ENCODE results near the gene PML.

Gene PML

DNA sequence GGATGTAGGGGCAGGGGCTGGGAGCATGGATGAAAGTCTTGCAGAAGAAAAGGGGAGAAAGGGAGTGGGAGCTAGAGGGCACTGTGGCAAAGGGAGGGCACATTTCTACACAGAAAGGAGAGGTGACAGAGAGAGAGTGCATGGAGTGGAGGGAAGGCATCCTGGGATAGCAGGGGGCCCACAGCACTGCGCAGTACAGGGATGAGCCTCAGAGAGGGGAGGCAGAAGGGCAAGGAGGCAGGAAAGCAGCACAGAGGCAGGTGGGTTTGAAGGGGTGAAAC lies 7.8 kb upstream of the PML start:
- no peak for DNase-seq

DNA sequence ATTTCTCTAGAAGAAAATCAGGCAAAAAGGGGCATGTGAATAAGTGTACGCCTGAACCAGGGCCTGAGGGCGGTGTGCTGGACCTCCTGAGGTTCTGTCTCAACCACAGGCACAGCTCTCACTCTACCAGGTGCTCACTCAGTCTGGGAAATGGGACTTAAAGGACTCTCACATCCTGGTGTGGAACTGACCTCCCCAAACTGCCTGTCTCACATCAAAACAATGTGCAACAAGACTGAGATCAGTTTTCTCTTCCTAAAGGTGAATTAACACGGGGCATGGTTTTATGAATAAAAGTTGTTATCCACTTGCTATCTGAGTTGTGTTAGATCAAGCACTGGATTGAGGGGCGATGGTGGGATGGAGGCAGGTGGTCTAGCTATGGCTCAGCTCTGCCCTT lies 7.3 kb upstream of the PML start:
- DNase-seq, result no peak

DNA sequence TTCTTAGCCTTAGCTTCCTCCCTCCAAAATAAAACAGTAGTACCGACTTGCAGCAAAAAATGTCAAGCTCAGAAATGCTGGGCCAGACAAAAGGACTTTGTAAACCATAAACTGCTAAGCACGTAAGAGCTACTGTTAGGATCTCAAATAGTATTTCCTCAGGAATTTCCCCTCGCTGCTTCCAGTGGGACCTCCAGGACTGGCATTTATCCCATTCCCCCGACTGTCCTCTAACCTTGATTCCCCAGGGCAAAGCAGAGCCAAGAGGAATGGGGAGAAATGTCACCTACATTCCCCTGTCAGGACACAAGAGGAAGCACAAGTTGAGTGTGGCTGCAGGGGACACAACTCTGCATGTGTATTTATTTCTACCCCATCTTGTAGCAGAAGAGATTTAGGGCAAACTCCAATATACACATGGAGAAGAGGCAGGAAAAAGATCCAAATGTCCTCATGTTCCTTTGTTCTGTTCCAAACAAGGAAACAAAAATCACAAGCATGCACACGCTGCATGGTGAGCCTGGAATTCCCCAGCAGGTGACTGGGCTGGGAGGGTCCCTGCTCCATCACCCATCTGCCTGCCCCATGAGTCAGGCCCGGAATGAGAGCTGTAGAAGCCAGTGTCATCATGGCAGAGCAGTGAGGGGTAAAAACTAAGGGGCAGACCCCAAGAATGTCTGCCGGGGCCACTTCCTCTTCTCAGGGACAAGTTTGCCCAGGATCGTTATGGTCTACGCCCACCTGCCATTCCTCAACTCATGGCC lies 6.7 kb upstream of the PML start:
- no peak for DNase-seq

DNA sequence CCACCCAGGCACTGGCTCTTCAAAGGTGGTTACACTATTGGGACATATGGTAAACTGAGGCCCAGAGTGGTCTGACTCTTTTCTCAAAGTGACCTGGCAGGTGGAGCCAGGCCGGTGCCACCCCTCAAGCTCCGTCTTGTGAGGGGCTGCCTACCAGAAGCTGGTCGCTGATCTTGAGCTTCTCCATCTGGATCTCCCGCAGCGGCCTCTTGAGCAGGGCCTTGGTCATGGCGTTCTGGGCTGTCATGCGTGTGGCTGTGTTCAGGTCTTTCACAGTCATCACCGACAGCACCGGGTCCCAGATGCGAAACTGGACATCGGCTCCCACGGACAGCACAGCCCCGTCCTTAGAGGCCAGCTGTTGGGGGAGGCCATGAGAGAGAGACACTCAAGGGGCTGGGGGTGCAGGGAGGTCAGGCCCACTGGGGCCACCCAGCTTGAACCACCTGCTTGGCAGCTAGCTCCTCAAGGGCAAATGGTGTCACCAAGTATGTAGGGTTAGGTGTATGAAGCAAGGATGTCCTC lies 6.0 kb upstream of the PML start:
- no peak for DNase-seq

DNA sequence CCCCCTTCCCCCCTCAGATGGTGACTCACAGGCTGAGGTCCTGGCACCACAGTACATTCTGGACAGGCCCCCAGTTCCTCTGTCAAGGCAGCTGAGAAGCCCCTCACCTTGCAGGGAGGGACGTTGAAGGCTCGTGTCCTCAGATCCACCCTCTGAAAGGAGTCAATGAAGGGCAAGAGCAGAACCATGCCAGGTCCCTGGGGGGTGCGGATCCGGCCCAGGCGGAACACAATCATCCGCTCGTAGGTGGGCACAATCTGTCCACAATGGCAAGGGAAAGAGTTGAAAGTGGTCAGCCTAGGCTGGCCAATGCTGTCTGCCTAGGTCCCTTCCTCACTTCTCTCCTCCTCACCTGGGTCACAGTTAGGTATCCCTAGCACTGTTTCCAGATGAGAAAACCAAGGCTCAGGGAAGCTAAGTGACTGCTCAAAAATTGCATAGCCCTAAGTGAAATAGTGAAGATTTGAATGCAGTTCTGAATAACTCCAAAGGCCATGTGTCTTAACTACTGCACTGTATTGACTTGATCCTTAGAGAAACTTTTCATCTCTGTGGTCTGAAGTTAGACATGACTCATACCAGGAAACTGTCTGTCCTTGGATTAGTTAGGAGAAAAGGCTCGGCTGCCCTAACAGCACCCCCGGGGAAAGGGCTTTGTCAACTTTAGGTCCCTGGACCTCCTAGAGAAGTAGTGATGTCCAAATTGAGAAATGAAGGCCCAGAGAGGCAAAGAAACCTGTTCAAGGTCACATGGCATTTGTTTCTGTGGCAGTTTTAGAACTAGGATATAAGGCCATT lies 5.3 kb upstream of the PML start:
- no peak for DNase-seq

DNA sequence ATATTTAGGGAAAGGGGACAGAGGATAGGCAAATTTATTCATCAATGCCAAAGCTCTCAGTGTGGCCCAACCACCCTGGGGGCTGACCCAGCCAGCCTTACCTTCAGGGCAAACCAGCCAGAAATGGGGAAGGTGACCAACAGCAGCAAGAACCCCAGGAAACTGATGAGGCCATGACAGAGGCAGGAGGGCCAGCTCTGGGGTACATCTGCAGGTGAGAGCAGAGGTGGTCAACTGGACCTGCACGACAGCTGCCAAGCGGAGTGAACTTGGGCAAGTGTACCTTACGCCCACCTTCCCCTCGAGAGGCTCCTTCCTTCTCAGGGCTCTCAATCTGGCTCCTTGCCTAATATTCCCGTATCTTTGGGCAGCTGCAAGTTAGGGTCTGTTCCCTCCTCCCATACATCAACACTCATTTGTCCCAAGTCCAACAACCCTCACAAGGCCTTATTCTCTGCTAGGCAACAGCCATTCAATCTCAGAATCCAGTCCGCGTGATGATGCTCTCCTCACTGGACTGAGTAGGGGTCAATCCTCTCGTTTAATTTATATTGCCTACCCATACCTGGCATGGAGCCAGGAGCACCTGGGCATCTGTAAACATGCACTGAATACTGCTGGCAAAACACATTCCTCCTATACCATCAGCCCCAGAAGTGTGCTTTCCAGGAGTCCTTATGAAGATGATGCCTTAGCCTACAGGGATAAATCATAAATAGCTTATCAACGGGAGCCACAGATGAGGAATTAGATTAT lies 4.1 kb upstream of the PML start:
- DNase-seq, result no peak

DNA sequence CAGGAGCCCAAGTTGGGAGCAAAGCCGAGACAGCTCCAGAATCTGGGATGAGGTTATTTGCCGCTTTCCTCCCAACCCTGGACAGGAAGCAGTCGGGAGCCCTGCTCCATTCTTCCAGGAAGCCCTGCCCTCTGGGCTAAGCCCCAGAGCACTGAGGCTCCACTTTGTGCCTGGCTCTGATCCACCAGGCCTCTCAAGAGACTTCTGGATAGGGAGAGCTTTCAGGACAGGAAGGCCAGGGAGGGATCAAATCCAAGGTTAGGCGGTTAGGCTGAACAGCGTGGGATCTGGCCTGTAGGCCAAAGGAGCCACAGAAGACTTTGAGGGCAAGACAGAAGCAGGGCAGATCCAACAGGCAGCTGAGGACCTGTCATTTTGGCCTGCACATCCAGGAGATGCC lies 3.3 kb upstream of the PML start:
- no peak for DNase-seq

DNA sequence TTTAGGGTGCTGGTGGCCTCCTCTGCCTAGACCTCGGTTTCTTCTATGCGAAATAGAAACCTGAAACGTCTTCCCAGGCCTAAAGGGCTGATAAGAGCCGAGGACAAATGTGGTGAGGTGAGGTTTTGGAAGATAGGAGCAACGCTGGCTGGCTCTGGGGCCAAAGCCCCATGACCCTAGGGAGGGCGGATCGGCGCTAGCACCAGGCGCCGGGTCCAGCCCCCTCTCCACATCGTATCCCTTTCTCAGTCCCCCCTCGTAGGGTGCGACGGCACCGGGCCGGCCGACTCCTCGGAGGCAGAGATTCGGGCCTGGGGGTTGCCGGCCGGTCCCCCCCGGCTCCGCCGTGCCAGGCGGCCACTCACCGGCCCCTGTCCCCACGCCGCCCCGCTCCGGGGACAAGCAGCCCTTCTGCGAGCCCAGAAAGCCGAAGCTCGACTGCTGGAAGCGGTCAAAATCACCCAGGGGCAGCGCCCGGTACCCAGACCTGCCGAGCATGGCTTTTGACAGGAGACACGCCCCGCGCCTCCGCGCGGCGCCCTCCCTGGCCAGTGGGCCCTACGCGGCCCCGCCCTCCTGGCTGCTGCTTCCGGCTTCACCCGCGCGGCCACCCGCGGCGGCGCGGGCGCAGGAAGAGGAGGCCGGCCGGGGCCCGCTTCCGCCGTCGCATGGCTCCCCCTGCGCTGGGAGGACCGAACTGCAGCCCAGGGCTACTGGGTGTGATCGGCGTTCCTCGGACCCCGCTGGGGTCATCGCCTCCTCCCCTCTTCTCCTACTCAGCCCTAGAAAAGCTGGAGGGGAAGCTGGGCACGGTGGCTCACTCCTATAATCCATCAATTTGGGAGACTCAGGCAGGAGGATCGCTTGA lies 2.6 kb upstream of the PML start, which contains the start of gene STOML1:
Gene STOML1, minus strand, starts transcription at position 570 of the 868 bp plus-strand sequence. Its CDS starts 72 bp downstream, at position 498.
- DNase-seq, result peak; percentile 96 to 97

DNA sequence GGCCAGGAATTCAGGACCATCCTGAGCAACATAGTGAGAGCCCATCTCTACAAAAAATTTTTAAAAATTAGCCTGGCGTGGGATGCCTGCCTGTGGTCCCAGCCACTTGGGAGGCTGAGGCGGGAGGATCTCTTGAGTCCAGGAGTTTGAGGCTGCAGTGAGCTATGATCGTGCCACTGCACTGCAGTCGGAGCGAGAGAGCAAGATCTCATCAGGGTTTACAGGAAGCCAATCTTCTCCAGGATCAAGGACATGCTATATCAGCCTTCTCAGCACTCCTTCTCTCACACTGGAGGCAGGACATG lies 2.0 kb upstream of the PML start:
- DNase-seq, result no peak

DNA sequence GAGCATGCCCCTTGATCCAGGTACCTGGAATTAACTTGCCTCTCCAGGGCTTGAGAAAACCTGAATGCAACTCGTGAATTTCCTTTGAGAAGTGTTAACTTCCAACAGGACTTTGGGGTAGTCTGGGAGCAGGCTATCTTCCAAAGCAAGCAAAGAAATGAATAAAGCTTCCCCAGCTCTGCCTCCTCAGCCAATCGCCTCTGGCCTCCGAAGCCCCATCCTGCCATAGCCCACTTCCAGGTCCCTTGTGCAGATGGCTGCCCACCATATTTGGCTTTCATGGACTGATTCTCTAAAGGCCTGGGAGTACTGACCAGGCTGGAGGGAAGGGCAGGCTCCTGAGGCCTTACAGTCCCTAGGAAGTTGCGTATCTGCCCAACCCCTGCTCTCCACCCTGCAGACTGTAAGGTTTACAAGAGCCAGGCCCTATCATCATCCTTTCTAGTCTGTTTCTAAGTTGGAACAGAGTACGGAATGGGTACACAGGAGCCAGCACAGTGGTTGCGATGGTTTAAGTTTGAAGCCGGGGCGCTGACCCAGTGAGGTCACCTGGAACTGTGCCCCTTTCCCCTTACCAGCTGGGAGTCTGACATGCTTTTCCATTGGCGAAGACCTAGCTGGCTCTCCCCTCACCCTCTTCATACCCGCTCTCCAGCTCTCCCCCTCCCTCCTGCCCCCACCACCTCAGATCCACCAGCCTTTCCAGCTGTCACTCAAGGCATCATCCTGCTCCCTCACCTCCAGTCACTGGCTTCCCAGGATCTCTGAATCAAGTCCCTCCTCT lies 1.1 kb upstream of the PML start:
- DNase-seq, result no peak

DNA sequence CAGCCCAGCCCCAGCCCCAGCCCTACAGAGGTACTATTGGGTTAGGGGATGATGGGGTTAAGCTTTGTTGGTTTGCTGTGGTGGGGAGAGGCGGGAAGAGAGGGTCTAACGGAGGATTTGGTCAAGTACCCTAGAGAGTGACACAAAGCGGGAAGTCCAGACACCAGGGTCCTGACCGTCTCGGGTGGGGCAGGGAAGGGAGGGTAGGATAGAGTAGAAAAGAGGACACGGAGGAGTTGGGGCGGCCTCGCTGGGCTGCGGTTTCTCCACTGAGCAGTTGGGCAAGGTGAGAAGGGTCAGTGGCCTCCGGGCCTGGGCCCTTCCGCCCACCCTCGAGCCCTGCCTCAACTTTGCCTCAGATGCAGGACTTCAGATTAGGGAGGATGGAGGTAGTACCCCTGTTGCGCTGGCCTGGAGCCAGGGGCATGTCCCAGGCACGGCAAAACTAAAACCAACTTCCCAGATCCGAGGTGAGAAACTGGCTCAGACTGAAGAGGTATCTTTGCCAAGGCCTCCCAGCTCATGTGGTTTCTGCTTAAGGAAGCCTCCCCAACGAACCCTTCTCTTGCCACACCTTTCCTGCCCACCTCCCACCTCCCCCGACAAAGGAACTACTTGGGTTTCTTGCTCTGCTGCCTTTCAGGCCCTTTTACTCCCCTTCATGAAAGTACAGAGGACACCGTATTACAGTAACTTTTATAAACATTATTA lies 551 bp downstream of the PML start:
- peak; percentile 31 to 48 for DNase-seq

DNA sequence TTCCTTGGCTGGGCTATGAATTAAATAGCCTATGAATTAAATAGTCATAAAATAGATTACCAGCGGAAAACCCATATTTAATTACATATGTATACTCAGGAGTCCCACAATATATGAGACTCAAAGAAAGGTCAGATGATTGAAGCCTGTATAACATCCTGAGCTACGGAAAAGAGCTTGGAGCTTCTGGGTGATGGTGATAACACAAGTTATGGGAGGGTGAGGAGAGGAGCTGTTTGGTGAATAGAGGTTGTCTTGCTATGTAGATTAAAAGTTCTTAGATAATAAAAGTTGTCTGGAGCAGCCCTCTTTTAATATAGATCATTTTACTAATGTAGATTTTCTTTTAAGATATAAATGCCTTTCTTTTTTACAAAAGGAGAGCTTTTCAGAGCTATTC lies 1.8 kb downstream of the PML start:
- no peak for DNase-seq

DNA sequence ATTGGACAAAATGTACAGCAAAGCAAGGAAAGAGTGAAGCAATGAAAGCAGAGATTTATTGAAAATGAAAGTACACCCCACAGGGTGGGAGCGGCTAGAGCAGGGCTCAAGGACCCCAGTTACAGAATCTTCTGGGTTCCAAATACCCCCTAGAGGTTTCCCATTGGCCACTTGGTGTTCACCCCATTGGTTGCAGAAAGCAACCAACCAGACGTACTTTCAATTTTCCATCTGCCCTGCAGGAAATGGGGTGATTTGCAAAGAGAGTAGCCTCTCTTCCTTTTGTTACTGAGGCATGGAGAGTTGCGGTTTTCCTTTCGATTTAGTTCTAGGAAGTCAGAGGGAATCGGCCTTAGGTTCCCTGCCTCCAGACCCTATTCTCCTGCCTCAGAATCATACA lies 2.4 kb downstream of the PML start:
- peak; percentile 75 to 81 for DNase-seq

DNA sequence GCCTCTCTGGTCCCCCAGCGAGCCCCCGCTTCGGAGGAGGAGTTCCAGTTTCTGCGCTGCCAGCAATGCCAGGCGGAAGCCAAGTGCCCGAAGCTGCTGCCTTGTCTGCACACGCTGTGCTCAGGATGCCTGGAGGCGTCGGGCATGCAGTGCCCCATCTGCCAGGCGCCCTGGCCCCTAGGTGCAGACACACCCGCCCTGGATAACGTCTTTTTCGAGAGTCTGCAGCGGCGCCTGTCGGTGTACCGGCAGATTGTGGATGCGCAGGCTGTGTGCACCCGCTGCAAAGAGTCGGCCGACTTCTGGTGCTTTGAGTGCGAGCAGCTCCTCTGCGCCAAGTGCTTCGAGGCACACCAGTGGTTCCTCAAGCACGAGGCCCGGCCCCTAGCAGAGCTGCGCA lies 3.5 kb downstream of the PML start:
- no peak for DNase-seq

DNA sequence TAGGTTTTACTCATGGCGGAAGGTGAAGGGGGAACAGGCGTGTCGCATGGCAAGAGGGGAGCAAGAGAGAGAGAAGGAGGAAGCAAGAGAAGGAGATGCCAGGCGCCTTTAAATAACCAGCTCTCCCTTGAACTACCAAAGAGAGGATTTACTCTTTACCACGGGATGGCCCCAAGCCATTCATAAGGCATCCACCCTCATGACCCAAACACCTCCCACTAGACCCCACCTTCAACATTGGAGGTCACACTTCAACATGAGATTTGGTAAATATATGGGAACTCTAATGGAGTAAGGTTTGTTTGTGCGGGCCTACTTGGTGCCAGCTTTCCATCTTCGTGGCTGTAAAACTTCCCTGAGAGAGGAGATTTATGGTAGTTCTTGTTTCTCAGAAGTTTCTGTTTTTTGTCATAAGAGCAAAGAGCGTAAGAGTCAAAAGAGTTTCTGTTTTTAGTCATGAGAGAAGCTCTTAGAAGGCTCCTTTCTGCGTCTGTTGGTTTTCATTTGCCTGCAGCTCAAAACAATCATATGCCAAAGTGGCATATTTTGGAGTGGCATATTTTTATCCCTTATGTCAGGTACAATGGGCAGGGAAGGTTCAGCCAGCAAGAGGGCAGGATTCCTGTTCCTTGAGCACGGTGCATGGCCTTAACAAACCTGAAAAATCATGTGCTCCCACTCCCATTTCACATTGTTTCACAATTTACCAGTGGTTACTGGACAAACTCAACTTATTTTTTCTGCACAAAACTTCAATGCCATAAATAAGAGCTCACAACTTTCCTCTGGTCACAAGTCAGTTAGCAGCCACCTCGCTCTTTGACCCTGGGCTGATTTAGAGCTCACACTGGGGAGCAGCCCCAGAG lies 12.5 kb downstream of the PML start:
- DNase-seq, result no peak

DNA sequence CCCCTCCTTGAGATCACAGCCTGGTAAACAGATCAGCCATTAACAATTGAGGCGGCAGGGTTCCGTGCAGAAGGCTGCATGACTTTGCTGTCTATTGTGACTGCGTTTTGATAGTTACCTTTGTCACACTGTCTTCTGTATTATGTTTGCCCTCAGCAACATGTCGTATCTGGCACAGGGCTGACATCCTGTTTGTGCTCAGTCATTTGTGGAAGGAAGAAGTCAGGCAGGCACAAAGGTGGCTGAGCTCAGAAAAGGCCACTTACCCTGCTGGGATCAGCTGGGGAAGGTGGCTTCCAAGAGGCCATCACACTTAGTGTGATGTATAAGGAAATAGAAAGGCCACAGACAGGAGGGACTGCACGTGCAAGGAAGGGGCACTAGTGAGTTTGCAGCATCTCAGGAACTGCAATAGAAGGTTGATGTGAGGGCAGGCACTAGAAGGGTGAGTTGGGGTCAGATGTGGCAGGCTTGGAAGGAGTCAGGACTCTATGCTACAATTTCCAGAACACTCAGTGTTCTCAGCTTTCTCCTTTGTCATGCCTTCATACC lies 13.4 kb downstream of the PML start:
- no peak for DNase-seq

DNA sequence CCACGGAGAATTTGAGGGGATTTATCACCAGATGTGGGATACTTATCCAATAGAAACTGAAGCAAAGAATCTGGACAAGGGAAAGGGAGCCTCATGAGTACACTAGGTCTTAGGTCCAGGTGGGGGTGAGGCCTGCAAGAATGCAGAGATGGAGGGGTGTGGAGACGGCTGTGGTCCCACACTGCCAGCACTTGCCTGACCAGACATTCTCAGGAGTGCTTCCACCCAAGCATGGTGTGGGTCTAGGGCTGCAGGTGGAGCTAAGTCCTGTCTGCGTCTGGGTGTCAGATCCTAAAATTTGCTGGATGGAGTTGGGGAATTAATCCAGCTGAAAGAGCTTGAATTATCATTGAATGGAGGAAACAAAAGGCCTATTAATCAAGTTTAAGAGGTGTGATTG lies 14.4 kb downstream of the PML start:
- DNase-seq, result no peak

DNA sequence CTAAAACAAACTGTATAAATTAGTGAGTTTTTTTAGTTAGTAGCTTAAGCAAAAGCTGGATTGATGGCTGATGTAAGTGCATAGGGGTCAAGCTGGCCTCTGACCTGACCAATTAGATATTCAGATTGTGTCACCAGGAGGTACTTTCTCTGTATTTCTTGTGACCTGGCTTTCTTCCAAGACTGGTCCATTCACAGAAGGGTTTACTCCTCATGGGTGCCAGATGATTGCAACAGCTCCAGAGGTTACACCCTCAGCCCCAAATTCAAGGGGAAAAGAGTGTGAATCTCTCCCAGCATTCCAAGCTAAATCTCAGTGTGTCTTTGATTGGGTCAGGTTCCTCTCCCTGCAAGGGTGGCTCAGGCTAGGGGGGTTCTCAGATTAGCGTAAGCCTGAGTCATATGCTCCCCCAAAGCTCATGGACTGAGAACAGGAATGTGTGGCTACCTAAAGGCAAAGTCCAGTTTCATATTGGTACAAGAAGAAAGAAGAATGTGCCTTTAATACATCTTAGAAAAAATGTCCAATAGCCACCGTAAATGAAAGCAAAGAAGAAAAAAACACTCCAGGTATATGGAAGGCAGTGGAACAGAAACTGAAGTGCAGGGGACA lies 16.5 kb downstream of the PML start:
- DNase-seq, result peak in 1 of 2 donors; percentile 43

DNA sequence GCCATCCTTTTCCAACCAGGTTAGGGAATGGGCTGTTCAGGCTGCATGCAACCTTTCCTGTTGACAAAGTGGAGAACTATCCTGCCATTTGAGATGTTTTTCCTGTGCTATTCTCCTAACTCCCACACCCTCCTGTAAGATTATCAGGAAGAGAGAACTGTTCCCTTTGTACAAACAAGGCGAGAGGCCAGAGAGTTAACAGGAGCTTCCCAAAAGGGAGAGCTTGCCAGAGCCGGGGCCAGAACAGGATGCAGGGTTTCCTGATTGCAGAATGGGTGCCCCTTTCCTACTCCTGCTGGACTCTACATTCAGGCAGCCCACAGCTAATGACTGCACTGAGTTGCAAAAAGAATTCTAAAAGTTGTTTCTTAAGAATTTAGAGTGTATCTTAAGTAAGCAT lies 17.1 kb downstream of the PML start:
- peak; percentile 32 to 39 for DNase-seq
